IPS-11a (cell line): Measurements from ENCODE around the gene BLOC1S1.
"Not testable (repeated sequence)": the region's sequence is repeated elsewhere in the genome, so short reads cannot be mapped to it uniquely, and the experiment has no call there.

ENCODE experiments used
- H3K4me3 ChIP-seq: one replicate; pipeline ENCODE4 v1.5.1; 2013; ENCODE audit warnings: low read depth, low read length, control low read depth

BLOC1S1 gene

GRCh38 chr12:55743406-55744339, 27.8 kb downstream of the BLOC1S1 start:
- peak overlapping the region; percentile 94 for H3K4me3 ChIP-seq

- H3K4me3 ChIP-seq, result peak overlapping the region; percentile 94
These were observed 28.6 kb downstream of the BLOC1S1 start for GRCh38 chr12:55744340-55745030.

- H3K4me3 ChIP-seq, result peak overlapping the region; percentile 64
These were observed 29.7 kb downstream of the BLOC1S1 start for GRCh38 chr12:55745361-55746173.

GRCh38 chr12:55746174-55746912, 30.5 kb downstream of the BLOC1S1 start:
- peak overlapping the region; percentile 1 for H3K4me3 ChIP-seq

DNA sequence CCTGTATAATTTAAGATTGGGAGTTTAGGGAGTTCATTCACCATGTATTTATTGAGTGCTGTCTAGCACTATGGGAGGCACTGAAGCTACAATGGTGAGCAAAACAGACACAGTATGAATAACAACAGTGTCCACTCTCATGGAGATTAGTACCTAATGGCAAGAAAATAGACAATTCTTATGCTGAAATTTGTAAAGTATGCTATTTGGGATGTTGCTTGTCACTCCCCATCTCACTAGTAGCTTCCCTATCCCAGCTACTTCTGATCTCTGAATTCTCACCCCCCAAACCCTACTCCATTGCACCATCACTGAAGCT, 31.0 kb downstream of the BLOC1S1 start:
- H3K4me3 ChIP-seq, result no peak overlapping the region

DNA sequence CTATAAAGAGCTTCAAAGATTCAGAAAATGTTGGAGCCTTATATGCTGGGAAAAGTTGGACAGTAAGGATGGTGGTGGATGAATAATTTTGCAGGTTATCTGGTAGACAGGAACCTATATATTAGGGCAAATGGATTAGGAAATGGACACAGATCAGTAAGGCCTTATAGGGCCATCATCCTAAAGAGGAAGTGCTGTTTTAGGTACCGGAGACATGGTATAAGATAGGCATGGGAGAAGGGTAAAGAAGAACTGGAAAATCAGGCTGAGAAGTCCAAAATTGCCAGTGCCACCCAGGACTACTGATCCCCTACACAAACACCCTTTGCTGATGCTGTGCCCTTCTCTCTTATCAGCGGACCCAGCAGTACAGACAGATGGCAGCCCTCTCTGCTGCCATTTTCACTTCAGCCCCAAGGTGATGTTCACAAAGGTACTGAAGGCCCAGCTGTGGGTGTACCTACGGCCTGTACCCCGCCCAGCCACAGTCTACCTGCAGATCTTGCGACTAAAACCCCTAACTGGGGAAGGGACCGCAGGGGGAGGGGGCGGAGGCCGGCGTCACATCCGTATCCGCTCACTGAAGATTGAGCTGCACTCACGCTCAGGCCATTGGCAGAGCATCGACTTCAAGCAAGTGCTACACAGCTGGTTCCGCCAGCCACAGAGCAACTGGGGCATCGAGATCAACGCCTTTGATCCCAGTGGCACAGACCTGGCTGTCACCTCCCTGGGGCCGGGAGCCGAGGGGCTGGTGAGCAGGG, 32.6 kb downstream of the BLOC1S1 start:
- H3K4me3 ChIP-seq, result no peak overlapping the region

GRCh38 chr12:55755246-55755645, 39.4 kb downstream of the BLOC1S1 start:
- H3K4me3 ChIP-seq, result no peak overlapping the region

- H3K4me3 ChIP-seq, result no peak overlapping the region
These were observed 41.9 kb downstream of the BLOC1S1 start for GRCh38 chr12:55757701-55758100.

DNA sequence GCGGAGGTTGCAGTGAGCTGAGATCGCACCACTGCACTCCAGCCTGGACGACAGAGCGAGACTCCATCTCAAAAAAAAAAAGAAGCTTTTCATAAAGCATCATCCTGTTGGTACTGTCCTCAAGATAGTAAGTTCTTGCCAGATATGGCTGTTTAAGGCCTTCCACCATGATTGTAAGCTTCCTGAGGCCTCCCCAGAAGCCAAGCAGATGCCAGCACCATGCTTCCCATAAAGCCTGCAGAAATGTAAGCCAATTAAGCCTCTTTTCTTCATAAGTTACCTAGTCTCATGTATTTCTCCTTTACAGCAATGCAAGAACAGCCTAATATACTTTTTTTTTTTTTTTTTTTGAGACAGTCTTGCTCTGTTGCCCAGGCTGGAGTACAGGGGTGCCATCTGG, 42.7 kb downstream of the BLOC1S1 start:
- not testable (repeated sequence) for H3K4me3 ChIP-seq

DNA sequence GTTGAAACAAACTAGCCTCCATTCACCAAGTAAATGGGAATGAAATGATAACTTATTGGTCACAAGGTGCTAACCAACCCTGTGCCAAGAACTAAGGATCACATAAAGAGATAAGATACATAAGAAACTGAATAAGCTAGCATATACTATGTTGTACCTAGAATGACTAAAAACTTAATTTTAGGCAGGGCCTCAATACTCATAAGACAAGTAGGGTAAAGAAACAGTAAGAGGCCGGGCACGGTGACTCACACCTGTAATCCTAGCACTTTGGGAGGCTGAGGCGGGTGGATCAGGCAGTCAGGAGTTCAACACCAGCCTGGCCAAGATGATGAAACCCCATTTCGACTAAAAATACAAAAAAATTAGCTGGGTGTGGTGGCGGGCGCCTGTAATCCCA, 44.8 kb downstream of the BLOC1S1 start:
- no peak overlapping the region for H3K4me3 ChIP-seq

GRCh38 chr12:55762646-55763045, 46.8 kb downstream of the BLOC1S1 start:
- no peak overlapping the region for H3K4me3 ChIP-seq

- no peak overlapping the region for H3K4me3 ChIP-seq
These were observed 50.0 kb downstream of the BLOC1S1 start for GRCh38 chr12:55765736-55766290.

DNA sequence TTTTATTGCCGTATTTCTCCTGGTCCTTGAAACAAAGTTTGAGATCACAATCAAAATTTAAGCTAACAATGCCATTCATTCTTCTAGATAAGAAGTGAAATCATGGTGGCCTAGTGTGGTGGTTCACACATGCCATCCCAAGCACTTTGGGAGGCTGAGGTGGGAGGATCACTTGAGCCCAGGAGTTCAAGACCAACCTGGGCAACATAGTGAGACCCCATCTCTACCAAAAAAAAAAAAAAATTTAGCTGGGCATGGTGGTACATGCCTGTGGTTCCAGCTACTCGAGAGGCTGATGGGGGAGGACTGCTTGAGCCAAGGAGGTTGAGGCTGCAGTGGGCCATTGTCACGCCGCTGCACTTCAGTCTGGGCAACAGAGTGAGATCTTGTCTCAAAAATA, 51.3 kb downstream of the BLOC1S1 start:
- H3K4me3 ChIP-seq, result no peak overlapping the region
